HuH-7 (cell line): ENCODE results near the gene CYSRT1.
A peak's percentile ranks its signal among the peaks of the same experiment; 100 is the strongest.

ENCODE experiments used
- DNase-seq: peaks from one replicate; pipeline ENCODE4 v3.0.0; 2011; ENCODE audit warnings: low spot score

CYSRT1 gene, protein sequence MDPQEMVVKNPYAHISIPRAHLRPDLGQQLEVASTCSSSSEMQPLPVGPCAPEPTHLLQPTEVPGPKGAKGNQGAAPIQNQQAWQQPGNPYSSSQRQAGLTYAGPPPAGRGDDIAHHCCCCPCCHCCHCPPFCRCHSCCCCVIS

DNA sequence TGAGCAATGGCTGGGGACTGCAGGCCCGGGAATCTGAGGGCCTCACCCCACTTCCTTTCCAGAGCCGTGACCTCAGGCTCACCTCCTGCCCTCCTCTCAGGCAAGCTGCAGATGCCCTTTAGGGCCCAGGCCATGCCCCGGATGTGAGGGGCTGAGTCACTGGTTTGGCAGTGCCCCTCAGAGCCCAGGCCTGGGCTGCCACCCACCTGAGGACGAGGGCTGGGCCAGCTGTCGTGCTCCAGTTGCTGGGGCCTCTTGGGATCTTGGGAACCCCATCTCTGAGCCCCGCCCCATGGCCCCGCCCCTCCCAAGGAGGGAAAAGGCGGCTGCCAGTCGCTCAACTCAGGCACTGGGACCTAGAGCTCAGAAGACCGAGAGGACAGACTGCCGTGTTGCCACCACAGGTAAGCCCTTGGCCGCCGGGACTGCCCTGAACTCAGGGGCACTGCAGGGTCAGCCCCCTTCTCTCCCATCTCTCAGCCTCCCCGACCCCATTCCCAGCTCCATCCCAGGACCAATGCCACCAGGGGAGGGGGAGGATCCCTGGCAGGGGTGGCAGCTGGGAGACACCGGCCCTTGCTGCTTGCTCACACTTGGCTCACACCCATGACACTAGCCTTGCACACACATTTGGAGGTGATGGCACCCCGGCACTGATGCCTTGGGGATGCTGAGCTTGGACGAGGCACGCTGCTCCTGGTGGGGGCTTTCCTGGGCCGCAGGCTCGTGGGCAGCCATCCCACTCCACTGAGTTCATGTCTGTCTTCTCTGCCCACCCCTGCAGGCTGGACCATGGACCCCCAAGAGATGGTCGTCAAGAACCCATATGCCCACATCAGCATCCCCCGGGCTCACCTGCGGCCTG lies at the start of gene CYSRT1:
Gene CYSRT1, plus strand, starts transcription at position 345 of the 865 bp plus-strand sequence. Its CDS starts 448 bp downstream, at position 793.
- no peak for DNase-seq

DNA sequence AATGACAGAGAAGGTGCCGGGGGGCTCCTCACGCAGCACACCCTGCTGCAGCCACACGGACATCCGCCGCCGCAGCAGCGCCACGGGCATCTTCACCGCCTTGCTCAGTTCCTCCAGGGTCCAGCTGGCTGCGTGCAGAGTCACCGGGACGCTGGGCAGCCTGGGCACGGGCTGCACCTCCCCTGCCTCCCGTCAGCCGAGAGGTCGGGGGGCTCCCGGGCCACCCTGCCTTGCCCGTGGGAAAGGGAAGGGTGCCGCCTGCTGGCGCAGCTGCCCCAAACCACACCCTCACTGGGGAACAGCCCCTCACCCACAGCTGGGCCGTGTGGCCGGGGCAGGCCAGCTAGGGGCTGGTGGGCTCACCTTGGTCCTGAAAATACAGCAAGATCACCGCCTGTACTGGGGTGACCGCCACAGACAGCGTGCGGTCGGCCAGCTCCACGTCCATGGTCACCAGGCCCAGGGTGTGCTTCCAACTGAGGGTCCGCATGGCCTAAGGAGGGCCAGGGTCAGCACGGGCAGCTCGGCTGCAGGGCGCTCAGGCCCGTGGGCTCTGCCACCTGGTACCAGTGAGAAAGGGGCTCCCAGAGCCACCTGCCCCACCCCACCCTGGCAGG lies 49.5 kb upstream of the CYSRT1 start:
- DNase-seq, result no peak

DNA sequence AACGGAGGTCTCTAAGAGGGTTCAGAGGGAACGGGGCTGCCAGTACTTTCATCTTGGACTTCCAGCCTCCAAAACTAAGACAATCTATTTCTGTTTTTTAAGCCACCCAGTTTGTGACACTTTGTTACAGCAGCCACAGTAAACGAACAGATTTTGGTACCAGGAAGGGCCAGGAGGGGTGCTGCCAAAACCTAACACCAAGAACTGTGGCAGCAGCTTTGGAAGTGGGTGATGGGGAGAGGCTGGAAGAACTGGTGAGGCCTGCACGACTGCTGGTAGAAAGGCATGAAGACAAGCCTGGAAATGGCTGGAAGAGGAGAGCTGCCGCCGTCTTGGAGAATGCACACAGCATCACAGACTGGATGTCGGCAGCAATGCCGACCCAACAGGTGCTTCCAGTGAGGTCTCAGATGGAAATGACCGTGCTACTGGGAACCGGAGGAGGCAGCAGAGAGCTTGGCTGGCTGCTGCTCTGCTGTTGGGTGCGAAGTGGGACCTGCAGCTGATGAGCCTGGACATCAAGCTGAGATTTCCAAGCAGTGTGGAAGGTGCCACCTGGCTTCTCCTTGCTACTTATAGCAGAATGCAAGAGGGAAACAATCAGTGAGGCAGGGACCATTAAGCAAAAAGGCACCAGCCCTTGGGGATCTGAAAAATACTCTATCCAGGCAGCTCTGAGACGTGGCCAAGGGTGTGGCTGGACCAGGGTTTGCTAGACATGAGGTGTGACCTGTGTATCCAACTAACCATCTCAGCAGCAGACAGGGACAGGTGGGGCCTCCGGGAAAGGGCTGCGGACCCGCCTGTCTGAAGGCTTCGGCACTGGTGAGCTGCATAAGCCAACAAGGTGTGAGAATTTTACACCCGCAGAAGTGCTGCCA lies 48.4 kb upstream of the CYSRT1 start:
- peak; percentile 95 for DNase-seq

DNA sequence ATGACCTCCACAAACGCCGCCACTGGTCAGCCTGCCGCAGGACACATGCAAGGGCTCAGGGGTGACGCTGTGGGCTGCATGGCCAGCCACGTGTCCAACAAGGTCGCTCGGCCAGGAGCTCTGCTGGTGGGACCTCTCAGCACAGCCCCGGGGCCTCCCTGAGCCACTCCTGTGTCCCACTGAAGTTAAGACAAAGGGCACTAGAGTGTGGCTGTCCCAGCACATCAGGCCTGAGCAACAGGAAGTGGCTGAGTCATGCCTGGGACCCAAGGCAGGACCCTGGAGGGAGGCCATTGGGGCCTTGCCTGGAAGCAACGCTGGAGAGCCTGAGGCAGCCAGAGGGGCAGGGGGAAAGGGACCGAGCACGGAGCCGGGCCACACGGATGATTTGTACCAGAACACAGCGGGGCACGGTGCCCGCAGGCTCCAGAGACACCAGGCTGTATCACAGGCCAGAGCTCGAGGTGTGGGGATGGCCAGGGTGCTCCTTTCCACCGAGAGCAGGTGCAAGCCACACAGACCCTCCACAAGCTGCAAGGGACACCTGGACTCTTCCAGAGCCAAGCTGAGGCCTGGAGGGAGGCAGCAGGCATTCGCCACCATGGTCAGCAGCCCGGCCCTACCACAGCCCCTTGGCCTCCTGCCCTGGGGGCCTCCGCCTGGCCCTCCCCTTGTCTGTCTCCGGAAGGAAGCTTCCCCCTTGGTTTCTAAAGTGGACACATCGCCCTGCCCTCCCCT lies 46.6 kb upstream of the CYSRT1 start:
- DNase-seq, result no peak

DNA sequence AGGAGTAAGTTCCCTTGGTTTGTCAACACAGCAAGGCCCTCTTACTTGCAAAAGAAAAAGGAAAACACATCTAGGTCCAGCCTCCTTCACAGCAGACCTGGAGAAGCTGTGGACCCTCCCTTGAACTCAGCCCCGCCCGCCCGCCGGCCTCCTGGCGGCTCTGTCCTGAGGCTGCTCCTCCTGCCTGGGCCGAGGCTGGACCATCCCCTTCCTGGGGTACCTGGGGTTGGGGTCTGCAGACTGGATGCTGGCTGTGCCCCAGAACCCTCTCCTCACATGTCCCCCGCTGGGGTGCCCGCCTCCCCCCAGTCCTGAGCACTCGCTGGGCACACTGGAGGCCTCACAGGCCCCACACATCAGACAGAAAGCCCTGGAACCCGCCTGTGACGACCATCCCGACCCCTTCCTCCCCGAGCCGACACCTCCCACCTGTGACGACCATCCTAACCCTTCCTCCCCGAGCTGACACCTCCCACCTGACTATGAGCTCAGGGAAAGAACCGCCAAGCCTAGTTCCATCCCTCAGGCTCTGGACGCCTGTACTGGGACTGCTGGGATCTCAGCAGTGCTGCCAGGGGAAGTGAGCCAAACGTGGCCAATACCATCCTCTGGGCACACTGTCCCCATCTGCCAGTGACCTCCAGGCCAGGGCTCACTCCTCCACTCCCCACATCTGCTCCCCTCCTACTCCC lies 45.9 kb upstream of the CYSRT1 start:
- DNase-seq, result no peak

DNA sequence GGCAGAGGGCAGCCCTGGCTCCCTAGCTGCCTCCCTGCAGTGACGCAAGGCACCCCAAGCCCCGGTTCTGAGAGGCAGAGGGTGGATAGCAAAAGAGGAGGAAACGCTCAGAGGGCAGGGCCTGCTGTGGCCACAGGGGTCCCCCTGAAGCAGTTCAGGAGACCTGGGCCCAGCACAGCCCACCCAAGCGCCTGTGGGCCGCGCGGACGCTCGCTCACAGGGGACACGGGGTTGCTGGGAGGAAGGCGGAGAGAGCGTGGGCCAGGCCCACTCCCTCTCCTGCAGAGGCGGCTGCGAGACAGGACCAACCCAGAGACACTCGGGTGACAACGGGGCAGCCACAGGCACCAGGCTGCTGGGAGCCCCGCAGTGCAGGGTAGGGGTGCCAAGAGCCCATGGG lies 45.2 kb upstream of the CYSRT1 start:
- DNase-seq, result no peak

DNA sequence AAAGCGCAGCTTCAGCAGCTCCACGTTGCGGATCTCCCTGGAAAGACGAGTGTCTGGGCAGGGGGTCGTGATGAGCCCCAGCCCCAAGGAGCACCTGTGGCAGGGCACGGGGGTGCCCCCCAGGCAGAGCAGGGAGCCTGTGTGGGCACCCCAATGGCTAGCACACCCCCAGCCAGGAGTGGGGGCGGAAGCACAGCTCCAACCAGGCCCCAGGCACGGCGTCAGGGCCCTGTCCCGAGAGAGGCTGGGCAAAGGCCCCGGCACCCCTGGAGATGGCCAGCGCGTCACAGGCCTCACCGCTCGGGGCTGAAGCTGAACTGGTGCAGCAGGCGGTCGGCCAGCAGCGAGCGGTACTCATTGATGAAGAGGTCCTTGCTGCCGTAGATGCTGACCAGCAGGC lies 44.5 kb upstream of the CYSRT1 start:
- no peak for DNase-seq

DNA sequence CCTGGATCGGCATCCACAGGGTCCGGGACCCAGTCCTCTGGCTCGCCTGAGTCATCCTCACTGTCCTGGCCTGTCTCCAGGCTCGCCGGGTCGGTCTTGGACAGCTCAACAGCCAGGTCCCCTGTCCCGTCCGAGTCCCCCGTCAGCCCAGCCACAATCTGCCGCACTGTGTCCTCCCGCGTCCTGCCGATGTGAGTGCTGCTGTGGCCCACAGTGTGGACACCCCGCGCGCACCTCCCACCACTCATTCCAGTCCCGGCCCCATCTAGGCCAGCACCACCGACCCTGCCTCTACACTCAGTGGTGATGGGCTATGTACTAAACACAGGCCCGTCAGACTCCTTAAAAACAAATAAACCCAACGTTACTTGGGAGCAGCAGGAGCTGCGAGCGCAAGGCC lies 43.3 kb upstream of the CYSRT1 start:
- DNase-seq, result no peak

DNA sequence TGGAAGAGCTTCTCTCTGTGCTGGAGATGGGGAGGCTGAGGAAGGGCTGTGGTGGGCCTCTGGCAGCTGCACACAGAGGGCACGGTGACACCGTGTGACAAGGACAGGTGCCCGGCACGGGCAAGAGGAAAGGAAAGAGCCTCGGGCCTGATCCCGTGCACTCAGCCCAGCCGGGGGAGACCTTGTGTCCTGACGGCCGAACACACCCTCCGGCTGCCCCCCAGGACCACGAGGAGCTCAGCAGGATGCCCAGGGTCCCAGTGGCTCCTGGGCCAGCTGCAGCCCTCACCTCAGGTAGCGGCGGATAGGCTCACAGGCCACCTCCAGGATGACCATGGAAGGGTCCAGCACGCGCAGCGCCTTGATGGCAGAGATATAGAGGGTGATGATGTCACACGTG lies 42.1 kb upstream of the CYSRT1 start:
- no peak for DNase-seq

DNA sequence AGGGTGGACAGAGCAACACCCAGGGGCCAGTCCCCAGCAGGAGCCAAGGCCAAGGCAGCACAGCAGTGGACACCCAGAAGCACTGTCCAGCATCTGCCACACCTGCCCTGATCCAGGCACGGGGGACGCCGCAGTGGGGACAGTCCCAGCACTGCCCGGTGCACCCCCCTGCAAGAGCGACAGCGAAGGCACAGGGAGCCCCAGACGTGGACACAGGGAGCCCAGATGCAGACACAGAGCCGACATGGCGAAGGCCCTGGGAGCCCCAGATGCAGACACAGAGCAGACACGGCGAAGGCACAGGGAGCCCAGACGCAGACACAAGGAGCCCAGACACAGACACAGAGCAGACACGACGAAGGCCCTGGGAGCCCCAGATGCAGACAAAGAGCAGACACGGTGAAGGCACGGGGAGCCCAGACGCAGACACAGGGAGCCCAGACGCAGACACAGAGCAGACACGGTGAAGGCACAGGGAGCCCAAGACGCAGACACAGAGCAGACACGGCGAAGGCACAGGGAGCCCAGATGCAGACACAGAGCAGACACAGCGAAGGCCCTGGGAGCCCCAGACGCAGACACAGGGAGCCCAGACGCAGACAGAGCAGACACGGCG lies 40.9 kb upstream of the CYSRT1 start:
- no peak for DNase-seq

DNA sequence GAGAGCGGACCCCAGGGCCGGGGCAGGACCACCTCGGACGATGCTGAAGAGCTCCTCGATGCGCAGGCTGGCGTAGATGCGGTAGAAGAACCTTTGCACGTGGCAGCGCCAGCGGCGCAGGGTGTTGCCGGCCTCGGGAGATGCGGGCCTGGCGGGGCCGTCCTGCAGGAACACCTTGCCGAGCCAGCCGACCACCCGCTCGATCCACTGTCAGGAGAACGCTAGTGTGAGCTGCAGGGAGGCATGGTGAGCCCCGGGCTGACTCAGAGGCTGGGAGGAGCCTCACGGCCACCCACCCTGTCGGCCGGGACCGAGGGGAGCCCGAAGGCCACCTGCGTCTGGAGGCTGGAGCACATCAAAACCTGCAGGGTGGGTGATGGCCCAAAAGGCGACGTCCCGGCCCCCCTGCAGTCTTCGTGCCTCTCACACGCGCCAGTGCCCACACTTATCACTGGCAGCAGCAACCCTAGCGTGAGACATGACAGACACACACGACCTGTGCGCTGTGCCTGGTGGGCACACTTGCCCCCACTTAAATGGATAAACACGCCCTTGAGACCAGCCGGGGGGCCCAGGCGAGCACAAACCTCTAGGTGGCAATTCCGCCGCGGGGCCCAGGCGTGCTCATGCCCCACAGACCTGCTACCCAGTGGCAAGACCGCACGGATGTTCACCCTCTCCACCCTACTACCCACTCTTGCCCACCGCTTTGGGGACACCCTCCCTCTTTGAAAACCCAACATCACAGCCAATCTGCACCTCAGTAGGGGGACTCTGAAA lies 39.9 kb upstream of the CYSRT1 start:
- no peak for DNase-seq

DNA sequence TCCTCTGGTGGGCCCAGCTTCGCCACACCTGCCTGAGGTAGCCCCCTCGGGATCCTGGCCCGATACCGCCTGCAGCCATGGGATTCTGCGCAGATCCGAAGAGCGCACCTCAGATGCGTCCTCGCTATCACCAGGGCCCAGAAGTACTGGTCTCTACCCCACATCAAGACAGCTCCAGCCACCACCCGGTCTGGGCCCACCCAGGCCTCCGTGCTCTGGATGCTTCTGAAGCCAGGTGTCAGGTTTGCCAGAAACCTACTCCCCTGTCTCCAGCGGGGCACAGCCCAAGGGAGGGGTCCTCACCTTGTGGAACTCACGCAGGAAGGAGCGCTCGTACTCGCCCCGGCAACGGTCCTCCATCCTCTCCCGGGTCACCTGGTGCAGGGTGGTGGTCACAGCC lies 39.1 kb upstream of the CYSRT1 start:
- DNase-seq, result no peak

DNA sequence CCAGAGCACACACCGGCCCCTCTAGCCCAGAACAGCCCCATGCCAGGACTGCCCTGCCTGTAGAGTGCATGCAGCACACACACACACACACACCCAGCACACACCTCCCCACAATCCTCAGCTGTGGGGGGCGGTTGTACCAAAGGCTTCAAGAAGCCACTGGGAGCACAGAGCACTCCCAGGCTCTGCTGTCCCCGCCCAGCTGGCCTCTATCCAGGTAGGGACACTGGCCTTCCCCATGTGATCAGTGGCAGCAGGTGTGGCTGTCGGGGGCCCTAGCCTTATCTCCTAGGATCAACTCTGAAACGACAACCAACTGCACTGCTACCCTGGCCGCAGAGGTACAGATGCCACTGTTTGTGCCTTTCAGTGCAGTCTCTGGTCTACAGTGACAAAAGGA lies 38.6 kb upstream of the CYSRT1 start:
- DNase-seq, result no peak

DNA sequence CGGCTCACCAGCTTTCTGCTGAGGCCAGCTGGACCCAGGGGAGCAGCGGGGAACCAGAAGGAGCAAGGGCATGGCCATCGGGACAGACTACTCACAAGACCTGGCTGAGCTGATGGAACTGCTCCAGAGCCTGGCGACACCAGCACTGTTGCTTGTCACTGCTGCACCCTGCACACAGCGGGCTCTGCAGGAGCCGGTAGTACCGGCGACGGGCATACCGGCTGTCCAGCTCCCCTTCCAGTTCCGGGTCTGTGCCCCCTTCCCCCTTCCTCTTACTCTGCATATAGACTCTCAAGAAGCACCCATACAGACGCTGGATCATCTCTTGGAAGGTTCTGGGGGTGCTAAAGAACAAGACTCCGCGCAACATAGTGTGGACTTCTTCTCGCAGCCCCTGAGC lies 37.6 kb upstream of the CYSRT1 start:
- DNase-seq, result no peak

DNA sequence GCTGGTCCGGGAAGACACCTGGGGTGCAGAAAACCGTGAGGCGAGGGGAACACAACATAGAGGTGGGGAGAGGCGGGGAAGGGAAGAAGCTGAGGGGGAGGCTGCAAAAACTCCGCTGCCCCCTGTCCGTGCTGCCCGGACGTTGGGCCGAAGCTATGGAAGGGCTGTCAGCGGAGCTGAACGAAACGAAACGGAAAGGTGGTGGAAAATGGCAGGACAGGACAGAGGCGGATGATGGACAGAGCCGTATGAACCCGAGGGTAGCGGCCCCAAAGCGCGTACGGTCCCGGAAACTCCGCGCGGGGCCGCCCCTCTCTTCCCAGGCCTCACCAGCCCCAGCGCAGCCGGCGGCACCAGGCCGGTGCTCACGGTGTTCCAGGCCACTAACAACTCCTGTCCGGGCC lies 36.9 kb upstream of the CYSRT1 start:
- no peak for DNase-seq

DNA sequence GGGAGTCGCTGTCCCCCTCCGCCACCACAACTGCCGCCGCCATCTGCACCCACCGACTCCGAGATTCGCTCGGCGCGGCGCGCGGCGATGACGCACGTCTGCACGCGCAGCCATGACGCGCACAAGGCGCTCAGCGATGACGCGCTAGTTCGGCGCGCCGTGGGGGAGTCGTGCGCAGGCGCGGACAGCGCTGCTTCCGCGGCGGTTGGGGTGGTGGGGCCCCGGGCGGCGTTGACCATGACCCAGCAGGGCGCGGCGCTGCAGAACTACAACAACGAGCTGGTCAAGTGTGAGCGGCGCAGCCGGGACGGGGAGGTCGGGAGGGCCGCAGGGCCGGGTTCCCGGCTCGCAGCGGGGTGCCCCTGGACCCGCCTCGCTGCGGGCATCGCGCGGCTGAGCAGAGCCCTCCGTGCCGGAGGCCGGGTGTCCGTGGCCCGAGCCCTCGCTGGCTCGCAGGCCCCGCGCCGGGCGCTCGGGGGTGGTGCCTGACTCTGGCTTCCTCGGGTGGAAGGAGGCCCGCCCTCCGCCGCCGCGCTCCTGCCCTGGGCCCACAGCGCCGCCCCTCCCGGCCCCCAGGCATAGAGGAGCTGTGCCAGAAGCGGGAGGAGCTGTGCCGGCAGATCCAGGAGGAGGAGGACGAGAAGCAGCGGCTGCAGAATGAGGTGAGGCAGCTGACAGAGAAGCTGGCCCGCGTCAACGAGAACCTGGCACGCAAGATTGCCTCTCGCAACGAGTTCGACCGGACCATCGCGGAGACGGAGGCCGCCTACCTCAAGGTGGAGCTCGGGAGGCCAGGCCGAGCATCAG lies 36.3 kb upstream of the CYSRT1 start, which contains the start of the genes ANAPC2 and SSNA1:
Gene ANAPC2, minus strand, starts transcription at position 71 of the 807 bp plus-strand sequence. Its CDS starts 28 bp downstream, at position 43.
Gene SSNA1, plus strand, starts transcription at position 187 of the 807 bp plus-strand sequence. Its CDS starts 51 bp downstream, at position 238.
- DNase-seq, result peak; percentile 97

DNA sequence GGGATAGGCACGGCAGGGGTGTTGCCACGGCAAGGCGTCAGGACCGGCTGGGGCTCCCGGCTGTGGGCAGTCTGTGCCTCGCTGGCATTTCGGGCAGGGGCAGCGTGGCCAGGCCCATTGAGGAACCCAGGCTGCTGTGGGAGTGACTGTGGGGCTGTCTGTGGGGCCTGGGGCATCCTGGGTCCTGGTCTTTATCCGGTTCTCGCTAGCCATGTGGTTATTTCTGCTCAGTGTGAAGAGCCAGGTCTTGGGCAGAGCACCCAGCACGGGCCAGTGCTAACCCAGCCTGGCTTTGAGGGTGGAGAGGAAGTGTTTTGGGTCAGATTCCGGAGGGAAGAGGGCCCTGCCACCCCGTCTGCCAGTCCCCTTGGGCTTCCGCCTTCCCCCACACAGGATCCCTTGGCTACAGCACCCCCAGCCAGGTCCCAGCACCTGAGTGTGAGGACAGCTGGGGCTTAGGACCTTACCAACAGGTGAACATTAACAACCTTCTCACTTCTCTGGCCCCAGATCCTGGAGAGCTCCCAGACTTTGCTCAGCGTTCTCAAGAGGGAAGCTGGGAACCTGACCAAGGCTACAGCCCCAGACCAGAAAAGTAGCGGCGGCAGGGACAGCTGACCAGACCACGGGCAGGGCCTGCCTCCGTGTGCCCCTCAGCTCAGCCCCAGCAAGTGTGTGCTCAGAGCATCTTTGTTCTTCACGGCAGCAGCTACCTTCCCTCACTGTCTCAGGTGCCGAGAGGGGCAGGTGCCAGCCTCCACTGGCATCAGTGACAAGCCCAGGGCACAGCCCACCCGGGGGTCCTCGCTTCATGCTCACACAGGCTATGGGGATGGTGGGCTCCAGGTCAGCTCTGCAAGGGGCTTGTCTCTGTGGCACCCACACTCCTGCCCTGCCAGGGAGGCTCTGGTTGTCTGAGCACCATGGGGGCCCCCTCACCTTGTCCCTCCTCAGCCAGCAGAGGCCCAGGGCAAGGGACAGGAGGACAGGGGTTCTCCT lies 35.4 kb upstream of the CYSRT1 start:
- DNase-seq, result no peak
